Umbilical cord (tissue), 2 donors: Measurements from ENCODE around the gene C16orf54. TPM values are rescaled to one million over a fixed set of nuclear protein-coding genes. Genes with fewer than 3 reads are reported as not detected.
"Not testable (repeated sequence)": the region's sequence is repeated elsewhere in the genome, so short reads cannot be mapped to it uniquely, and the experiment has no call there.

Experiments used
- DNase-seq: peaks from one replicate; pipeline ENCODE4 v3.0.0-alpha.2; 2015; ENCODE audit warnings: low spot score
- total RNA-seq: library from RNA; depleted of rRNA; stranded (reverse); fragments of >200 nt; gene quantifications from one replicate; pipeline ENCODE4 v1.2.3, GENCODE V29; 2014; ENCODE audit warnings: low replicate concordance; ENCODE audit not compliant: insufficient read depth

The C16orf54 gene
- total RNA-seq, 1 donor from 2014 or later: 0.72 TPM

DNA sequence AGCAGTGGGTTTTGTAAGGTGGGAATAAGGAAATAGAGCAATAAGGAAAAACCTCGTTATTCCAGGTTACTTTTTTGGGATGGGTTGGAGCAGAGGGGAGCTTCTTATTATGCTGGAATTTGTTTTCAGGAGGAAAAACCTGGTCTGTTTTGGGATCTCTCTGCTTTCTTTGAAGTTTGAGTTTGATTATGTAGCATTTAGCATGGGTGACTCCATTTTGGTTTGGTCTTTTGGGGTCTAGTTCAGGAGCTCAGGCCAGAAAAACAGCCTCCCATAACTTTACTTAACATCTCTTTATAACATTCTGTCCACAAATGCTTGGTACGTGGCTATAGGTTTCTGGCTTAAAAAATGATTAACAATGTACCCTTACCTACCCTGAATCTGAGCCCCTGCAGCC lies 23.7 kb upstream of the C16orf54 start:
- no peak for DNase-seq

DNA sequence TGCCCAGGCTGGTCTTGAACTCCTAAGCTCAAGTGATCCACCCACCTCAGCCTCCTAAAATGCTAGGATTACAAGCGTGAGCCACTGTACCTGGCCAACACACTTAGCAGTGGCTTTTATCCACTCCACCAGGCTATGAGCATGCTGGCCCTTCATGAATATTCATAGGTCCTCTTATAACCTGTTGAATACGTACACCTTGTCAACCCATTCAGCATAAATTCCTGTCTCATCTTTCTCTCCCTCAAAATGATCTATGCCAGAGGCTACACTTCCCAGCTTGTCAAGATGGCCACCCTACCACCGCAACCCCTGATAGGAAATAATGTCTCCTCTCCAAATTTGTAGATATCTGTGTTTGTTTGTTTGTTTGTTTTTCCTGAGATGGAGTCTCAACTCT lies 21.3 kb upstream of the C16orf54 start:
- DNase-seq: no peak

DNA sequence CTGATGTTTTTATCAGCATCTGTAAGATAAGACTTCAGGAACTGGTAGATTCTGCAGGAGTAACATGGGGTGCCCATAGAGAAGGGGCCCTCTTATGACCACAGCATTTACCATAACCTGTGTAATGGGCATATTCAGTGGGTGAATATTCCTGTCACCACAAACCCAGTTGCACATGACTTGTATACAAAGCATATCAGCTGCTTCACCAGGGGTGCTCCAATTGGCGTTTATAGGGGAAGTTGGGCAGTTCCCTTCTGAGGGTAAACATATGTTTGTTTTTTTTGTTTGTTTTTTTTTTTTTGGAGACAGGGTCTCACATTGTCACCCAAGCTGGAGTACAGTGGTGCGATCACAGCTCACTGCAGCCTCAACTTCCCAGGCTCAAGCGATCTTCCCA lies 20.8 kb upstream of the C16orf54 start:
- no peak for DNase-seq

DNA sequence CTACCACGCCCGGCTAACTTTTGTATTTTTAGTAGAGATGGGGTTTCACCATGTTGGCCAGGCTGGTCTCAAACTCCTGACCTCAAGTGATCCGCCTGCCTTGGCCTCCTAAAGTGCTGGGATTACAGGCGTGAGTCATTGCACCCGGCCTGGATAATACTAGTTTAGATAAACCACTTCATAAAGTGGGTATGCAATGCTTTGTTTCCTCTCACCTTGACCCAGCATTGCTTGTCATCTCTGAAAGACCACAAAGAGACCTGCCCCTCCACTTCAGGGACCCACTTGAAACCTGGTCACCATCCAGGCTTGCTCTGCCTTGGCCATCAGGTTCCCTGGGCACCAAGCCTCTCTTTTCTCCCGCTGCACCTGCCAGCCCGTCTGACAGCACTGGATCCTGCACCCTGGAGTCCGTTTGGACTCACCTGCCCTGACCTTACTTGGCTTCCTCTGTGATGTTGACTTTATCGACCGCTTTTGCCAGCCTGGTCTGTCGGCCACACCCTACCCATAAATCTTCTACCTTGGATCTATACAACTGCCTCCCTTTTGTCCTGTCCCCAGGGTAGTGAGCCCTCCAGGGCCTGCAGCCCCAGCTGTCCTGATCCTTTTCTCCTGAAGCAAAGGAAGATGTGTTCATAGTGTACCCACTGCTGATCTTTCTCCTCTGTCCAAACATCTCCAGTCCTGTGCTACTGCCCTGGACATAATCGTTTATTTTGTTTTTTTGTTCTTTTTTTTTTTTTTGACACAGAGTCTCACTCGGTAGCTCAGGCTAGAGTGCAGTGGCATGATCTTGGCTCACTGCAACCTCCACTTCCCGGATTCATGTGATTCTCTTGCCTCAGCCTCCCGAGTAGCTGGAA lies 19.6 kb upstream of the C16orf54 start:
- DNase-seq: no peak

DNA sequence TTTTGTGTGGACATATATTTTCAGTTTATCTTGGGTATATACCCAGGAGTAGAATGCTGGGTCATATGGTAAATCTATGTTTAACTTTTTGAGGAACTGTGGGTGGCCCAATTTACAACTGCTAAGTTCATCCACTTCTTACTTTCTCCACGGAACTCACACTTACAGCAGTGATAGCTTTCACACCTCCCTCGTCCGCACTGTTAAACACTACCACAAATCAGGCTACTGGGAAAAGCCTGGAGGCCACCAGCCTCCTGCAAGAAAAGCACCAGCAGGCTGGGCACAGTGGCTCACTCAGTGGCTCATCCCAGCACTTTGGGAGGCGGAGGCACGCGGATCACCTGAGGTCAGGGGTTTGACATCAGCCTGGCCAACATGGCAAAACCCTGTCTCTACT lies 17.5 kb upstream of the C16orf54 start:
- DNase-seq: no peak

DNA sequence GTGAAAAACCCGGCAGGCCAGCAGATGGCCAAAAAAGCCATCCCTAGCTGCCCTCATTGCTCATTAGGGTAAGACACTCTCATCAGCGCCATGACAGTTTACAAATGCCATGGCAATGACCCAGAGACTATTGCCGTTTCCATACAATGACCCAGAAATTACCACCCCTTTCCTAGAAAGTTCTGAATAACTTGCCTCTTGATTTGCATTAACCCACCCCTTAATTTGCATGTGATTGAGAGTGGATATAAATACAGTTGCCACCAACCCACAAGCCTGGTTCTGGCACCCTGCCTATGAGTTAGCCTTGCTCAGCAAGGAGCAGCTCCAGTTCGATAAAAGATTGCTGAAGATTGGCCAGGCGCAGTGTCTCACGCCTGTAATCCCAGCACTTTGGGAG lies 16.1 kb upstream of the C16orf54 start:
- DNase-seq: no peak

DNA sequence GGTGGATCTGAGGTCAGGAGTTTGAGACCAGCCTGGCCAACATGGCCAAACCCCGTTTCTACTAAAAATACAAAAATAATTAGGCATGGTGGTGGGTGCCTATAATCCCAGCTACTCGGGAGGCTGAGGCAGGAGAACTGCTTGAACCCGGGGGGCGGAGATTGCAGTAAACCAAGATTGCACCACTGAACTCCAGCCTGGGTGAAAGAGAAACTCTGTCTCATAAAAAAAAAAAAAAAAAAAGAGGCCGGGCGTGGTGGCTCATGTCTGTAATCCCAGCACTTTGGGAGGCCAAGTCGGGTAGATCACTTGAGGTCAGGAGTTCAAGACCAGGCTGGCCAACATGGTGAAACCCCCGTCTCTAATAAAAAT lies 15.5 kb upstream of the C16orf54 start:
- DNase-seq: not testable (repeated sequence)

DNA sequence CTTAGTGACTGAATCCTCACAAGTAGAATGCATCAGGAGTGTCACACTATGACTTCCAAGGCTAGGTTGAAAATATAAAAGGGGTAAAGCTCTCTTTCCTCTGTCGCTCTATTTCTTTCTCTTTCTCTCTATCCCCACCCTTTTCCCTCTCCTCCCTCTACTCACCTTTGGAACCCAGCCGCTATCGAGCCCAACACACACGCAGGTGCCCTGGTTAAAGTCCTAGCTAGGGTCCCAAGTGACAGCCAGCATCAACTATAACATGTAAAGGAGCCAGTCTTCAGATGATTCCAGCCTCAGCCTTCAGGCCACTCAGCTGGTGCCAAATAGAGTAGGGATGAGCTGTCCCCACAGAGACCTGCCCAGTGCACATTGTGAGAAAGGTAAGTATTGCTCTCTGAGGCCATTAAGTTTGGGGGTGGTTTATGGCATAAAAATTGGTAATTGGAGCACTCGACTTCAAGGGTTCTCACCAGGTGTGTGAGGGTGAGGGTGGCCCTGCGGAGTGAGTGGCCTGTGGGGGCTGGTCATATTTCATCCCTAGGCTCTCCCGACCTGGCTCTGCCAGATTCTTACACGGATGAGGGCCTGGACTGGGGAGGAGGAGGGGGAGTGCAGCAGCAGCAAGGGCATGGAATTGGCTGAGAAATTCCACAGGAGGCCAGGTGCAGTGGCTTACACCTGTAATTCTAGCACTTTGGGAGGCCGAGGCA lies 14.9 kb upstream of the C16orf54 start:
- no peak for DNase-seq

DNA sequence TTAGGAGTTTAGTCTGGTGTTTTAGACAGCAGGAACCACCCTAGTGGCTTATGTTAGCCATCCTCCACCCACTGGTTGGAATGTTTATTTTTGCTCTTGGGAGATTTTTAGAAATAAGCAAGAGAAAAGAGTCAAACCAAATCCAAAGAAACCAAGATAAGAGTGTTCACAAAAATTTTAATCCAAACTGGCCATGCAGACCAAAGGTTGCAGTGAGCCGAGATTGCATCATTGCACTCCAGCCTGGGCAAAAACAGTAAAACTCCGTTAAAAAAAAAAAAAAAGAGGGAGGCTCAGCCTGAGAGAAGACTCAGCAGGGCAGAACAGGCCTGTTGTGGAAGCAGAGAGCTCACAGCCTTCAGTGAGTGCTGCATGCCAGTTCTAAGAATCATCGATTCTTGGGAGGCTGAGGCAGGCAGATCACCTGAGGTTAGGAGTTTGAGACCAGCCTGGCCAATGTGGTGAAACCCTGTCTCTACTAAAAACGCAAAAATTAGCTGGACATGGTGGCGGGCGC lies 12.2 kb upstream of the C16orf54 start:
- DNase-seq: peak; percentile 87

DNA sequence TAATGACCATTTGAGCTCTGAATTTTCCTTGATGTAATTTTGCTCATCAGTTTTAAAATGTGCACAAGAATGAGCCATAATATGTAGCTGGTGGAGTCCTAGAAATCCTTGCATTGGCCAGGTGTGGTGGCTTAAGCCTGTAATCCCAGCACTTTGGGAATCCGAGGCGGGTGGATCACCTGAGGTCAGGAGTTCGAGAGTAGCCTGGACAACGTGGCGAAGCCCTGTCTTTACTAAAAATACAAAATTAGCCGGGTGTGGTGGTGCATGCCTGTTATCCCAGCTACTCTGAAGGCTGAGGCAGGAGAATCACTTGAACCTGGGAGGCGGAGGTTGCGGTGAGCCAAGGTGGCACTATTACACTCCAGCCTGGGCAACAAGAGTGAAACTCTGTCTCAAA lies 11.3 kb upstream of the C16orf54 start:
- DNase-seq: not testable (repeated sequence)

DNA sequence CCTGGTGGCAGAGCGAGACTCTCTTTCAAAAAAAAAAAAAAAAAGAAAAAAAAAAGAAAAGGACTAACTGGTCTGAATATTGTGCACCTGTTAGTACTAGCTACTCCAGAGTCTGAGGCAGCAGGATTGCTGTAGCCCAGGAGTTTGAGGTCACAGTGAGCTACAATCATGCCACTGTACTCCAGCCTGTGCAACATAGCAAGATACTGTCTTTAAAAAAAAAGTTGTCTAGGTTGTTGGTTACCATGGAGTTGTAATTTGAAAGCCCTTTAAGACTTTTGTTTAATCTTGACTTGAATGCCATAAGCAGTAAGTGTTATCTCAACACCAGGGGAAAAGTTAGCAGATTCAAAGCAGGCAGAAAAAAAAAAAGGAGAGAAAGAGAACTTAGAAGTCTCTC lies 10.9 kb upstream of the C16orf54 start:
- DNase-seq: no peak

DNA sequence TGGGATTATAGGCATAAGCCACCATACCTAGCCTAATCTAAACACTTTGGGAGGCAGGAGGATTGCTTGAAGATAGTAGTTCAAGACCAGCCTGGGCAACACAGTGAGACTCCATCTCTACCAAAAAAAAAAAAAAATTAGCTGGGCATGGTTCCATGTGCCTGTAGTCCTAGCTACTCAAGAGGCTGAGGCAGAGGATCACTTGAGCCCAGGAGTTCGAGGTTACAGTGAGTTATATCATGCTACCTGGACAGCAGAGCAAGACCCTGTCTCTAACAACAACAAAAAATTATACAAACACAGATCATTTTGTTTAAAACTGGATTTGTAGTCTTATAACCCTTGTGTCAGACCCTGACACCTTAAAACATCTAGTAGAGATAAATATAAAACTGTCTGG lies 7.7 kb upstream of the C16orf54 start:
- no peak for DNase-seq

DNA sequence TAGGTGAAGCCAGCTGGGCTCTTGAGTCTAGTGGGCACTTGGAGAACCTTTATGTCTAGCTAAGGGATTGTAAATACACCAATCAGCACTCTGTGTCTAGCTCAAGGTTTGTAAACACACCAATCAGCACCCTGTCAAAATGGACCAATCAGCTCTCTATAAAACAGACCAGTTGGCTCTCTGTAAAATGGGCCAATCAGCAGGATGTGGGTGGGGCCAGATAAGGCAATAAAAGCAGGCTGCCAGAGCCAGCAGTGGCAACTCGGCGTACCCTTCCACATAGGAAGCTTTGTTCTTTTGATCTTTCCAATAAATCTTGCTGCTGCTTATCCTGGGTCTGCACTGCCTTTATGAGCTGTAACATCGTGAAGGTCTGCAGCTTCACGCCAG lies 3.0 kb upstream of the C16orf54 start:
- not testable (repeated sequence) for DNase-seq

DNA sequence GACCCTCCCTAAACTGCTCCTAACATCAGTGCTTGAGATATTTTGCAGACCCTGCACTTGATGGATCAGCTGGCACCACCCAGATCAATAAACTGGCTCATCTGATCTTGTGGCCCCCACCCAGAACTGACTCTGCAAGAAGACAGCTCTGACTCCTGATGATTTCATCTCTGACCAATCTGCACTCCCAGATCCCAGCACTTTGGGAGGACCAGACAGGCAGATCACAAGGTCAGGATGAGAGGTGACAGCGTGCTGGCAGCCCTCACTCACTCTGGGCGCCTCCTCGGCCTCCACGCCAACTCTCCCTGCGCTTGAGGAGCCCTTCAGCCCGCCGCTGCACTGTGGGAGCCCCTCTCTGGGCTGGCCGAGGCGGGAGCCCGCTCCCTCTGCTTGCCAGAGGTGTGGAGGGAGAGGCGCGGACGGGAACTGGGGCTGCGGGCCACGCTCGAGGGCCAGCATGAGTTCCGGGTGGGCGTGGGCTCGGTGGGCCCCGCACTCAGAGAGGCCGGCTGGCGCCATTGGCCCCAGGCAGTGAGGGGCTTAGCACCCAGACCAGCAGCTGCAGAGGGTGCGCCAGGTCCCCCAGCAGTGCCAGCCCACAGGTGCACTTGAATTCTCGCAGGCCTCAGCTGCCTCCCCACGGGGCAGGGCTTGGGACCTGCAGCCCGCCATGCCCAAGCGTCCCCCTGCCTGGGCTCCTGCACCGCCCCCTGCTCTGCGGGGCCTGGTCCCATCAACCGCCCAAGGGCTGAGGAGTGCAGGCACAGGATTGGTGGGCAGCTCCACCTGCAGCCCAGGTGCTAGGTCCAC lies 2.4 kb upstream of the C16orf54 start:
- DNase-seq: no peak

DNA sequence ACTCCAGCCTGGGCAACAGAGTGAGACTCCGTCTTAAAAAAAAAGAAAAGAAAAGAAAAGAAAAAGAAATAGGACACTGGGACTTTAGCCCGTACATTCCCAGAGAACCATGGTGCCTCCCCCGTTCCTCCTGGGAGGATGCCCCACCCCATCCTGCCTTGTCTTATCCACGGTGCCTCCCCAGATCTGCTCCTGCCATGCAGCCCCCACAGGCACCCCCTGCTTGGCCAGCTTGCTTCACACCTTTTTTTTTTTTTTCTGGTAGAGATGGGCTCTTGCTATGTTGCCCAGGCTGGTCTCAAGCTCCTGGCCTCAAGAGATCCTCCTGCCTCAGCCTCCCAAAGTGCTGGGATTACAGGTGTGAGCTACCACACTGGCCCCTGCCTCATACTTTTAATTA lies 728 bp upstream of the C16orf54 start:
- DNase-seq: not testable (repeated sequence)

DNA sequence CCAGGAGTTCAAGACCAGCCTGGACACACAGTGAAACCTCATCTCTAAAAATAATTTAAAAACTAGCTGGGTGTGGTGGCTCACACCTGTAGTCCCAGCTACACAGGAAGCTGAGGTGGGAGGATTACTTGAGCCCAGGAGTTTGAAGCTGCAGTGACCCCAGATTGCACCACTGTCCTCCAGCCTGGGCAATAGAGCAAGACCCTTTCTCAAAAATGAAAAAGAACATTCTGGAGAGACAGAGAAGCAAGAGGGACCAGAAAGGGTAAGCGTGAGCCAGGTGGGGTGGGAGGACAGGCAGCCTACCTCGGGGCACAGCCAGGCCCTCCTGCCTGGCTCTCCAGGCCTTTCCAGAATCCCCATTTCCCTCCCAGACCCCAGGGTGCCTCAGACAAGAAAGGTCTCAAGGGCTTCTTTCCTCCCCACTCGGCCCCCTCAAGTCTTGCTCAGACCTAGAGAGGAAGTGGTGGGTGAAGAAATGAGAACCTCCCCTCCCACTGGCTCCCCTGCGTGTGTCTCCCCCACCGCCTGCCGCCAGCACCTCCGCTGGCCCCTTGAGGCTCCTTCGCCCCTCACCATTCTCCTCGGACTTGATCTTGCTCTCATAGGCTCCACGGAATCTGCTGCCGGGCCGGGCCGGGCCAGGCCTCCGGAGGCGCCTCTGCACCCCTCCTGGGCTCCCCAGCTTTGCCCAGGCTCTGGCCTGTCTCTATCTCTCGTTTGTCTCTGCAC lies 503 bp downstream of the C16orf54 start:
- no peak for DNase-seq

DNA sequence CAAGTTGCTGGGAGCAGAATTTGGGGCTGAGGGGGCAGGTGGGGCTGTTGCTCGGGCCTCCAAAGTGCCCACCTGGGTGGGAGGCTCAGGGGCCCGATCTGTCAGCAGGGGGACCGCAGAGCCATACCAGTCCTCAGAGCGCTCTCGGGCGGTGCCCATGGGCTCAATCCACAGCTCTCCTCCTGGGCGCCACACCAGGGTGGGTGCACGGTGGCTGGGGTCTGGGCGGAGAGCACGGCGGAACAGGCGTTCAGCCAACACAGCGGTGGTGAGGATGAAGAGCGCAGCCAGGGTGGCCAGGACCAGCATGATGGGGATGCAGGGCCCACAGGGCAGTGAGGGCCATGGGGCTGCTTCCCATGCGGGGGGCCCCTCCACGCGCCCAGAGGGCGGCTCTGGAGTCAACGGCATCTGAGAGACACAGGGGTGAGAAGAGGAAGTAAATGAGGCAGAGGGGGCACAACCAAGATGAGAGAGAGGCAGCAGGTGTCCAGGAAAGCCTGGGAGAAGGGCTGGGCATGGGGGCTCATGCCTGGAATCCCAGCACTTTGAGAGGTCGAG lies 1.2 kb downstream of the C16orf54 start:
- no peak for DNase-seq

DNA sequence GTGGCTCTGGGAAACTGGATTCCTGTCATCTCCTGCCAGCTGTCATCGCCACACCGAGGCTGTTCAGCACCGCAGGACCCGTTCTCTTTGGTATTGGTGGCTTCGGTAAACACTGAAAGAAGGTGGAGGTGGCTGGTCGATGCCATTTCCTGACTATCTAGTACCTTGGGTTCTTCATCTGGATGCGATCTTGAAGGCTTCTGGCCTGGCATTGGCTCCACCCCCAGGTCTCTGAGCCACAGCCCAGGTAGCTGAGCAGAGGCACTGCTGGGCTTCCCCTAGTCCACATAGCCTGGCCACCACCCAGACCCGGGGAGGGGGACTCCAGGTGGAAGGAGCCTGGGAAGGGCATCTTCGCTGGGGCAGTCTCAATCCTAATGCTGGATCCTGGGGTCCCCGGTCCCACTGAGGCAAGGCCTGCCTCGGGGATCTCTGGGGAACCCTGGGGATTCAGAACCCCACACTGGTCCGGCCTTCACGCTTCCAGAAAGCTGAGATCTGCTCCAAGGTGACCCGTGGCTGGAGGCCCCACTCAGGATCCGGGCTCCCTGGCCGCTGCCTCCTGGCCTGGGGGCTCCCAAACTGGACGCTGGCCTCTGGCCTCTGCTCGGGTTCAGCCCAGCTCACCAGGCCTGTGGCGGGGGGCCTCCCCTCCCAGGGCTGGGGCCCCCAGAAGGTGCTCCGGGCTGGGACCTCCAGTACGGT lies 1.8 kb downstream of the C16orf54 start:
- DNase-seq: no peak

DNA sequence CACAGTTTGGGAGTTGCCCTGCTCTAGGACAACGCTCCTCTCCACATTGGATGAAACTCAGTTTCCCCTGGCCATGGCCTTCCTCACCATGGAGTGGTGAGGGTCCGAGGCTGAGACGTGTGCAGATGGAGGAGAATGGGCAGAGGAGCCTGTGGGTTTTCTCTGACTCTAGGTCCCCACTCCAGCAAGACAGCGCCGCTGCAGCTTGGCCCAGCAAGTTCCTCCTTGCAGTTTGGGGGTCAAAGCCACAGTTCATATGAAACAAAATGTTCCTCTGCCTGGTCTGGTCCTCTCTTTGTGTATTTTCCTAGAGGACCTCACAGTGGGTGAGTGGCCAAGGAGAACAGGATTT lies 2.3 kb downstream of the C16orf54 start:
- no peak for DNase-seq

DNA sequence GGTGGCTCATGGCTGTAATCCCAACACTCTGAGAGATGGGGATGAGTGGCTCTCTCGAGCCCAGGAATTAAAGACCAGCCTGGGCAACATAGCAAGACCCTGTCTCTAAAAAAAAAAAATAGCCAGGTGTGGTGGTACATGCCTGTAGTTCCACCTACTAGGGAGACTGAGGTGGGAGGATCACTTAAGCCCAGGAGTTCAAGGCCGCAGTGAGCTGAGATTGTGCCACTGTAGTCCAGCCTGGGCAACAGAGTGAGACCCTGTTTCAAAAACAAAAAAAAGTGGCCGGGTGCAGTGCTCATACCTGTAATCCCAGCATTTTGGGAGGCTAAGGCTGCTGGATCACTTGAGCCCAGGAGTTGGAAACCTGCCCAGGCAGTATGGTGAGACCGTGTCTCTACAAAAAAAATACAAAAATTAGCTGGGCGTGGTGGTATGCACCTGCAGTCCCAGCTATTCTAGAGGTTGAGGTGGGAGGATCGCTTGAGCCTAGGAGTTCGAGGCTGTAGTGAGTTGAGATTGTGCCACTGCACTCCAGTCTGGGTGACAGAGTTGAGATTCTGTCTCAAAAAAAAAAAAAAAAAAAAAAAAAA lies 3.0 kb downstream of the C16orf54 start:
- DNase-seq: no peak
